Liver (tissue), 9 donors: ENCODE measurements around the gene KCNS3. TPM values are rescaled to one million over a fixed set of nuclear protein-coding genes. Genes with fewer than 3 reads are reported as not detected.

ENCODE experiments used
- DNase-seq: peaks from one replicate; pipeline ENCODE4 v3.0.0-alpha.2; 2017; ENCODE audit warnings: low spot score
- H3K27ac ChIP-seq, 2 donors: one replicate each; pipeline ENCODE4 v1.7.0; 2013; ENCODE audit warnings: inconsistent platforms in 2 of 2, low read length in 2 of 2, control low read depth in 1 of 2, low read depth in 1 of 2, mild to moderate bottlenecking in 1 of 2
- H3K27me3 ChIP-seq, 4 donors: one replicate each; pipeline versions ENCODE4 v1.6.1 to v1.7.0; 2013; ENCODE audit warnings: low read length in 3 of 4, inconsistent platforms in 1 of 4, mild to moderate bottlenecking in 1 of 4, moderate library complexity in 1 of 4; ENCODE audit not compliant: control insufficient read depth in 4 of 4, insufficient read depth in 4 of 4
- H3K36me3 ChIP-seq, 4 donors: one replicate each; pipeline versions ENCODE4 v1.6.1 to v1.7.0; 2013; ENCODE audit warnings: low read length in 3 of 4, mild to moderate bottlenecking in 3 of 4, low read depth in 1 of 4, moderate library complexity in 1 of 4; ENCODE audit not compliant: control insufficient read depth in 4 of 4, insufficient read depth in 3 of 4
- H3K4me1 ChIP-seq, 4 donors: one replicate each; pipeline versions ENCODE4 v1.6.1 to v1.7.0; 2013; ENCODE audit warnings: low read length in 3 of 4, mild to moderate bottlenecking in 3 of 4, moderate library complexity in 1 of 4; ENCODE audit not compliant: control insufficient read depth in 4 of 4, insufficient read depth in 4 of 4
- H3K4me3 ChIP-seq, 3 donors: one replicate each; pipeline versions ENCODE4 v1.6.1 to v1.7.0; 2013; ENCODE audit warnings: low read length in 3 of 3, control low read depth in 1 of 3, low read depth in 1 of 3, mild to moderate bottlenecking in 1 of 3
- H3K9ac ChIP-seq, 2 donors: one replicate each; pipeline ENCODE4 v1.7.0; 2013; ENCODE audit warnings: low read length in 2 of 2, mild to moderate bottlenecking in 2 of 2, moderate library complexity in 2 of 2, control low read depth in 1 of 2, low read depth in 1 of 2
- H3K9me3 ChIP-seq, 4 donors: one replicate each; pipeline versions ENCODE4 v1.6.1 to v1.7.0; 2013; ENCODE audit warnings: low read length in 3 of 4; ENCODE audit not compliant: control insufficient read depth in 4 of 4
- ATF3 ChIP-seq: IDR thresholded peaks from 2 replicates; pipeline ENCODE4 v1.6.1; 2016; ENCODE audit warnings: antibody characterized with exemption
- CTCF ChIP-seq: fragments of 150-350 bp; IDR thresholded peaks from 2 replicates; pipeline ENCODE4 v1.5.1; 2017; ENCODE audit warnings: improper control_type of control experiment, low read depth, low read length; ENCODE audit not compliant: missing input control
- EGR1 ChIP-seq, 2 donors: IDR thresholded peaks; 2 replicates each; pipeline ENCODE4 v1.6.1; 2016 to 2018; ENCODE audit warnings: antibody characterized with exemption in 2 of 2, low read depth in 2 of 2
- FOXA1 ChIP-seq: IDR thresholded peaks from 2 replicates; pipeline ENCODE4 v1.6.1; 2016; ENCODE audit warnings: antibody characterized with exemption
- FOXA2 ChIP-seq: IDR thresholded peaks from 2 replicates; pipeline ENCODE4 v1.6.1; 2016; ENCODE audit warnings: antibody characterized with exemption
- GABPA ChIP-seq, 2 donors: IDR thresholded peaks in 1 of 2; conservative IDR thresholded peaks in 1 of 2; 2 replicates each; pipeline ENCODE4 v1.6.1; 2016; ENCODE audit warnings: antibody characterized with exemption in 2 of 2, mild to moderate bottlenecking in 1 of 2, moderate library complexity in 1 of 2
- HNF4A ChIP-seq, 2 donors: conservative IDR thresholded peaks; 2 replicates each; pipeline ENCODE4 v1.6.1; 2016; ENCODE audit warnings: antibody characterized with exemption in 2 of 2, mild to moderate bottlenecking in 2 of 2
- HNF4G ChIP-seq: IDR thresholded peaks from 2 replicates; pipeline ENCODE4 v1.6.1; 2016; ENCODE audit warnings: antibody characterized with exemption
- JUND ChIP-seq, 2 donors: IDR thresholded peaks; 2 replicates each; pipeline ENCODE4 v1.6.1; 2016; ENCODE audit warnings: antibody characterized with exemption in 2 of 2
- MAX ChIP-seq: IDR thresholded peaks from 2 replicates; pipeline ENCODE4 v1.6.1; 2016; ENCODE audit warnings: antibody characterized with exemption
- NR2F2 ChIP-seq: IDR thresholded peaks from 2 replicates; pipeline ENCODE4 v1.6.1; 2016; ENCODE audit warnings: antibody characterized with exemption
- RAD21 ChIP-seq, 2 donors: IDR thresholded peaks; 2 replicates each; pipeline ENCODE4 v1.6.1; 2016; ENCODE audit warnings: antibody characterized with exemption in 2 of 2, mild to moderate bottlenecking in 2 of 2
- REST ChIP-seq: IDR thresholded peaks from 2 replicates; pipeline ENCODE4 v1.6.1; 2016; ENCODE audit warnings: antibody characterized with exemption, mild to moderate bottlenecking
- RXRA ChIP-seq, 2 donors: IDR thresholded peaks; 2 replicates each; pipeline ENCODE4 v1.6.1; 2017 to 2018; ENCODE audit warnings: antibody characterized with exemption in 2 of 2, mild to moderate bottlenecking in 1 of 2
- SP1 ChIP-seq: IDR thresholded peaks from 2 replicates; pipeline ENCODE4 v1.6.1; 2018; ENCODE audit warnings: antibody characterized with exemption, mild to moderate bottlenecking
- TAF1 ChIP-seq: conservative IDR thresholded peaks from 2 replicates; pipeline ENCODE4 v1.6.1; 2016; ENCODE audit warnings: antibody characterized with exemption, mild to moderate bottlenecking
- YY1 ChIP-seq: IDR thresholded peaks from 2 replicates; pipeline ENCODE4 v1.6.1; 2016; ENCODE audit warnings: antibody characterized with exemption, mild to moderate bottlenecking
- ZBTB33 ChIP-seq: IDR thresholded peaks from 2 replicates; pipeline ENCODE4 v1.6.1; 2016; ENCODE audit warnings: antibody characterized with exemption
- WGBS: extraction: QIAGEN DNeasy Blood & Tissue Kit; methylation state at CpG from one replicate; pipeline ENCODE4 v1.1.7; 2013; 5-methylcytosine and 5-hydroxymethylcytosine counted together
- polyA plus RNA-seq, 2 donors: library from polyadenylated mRNA; stranded (reverse) in 1 of 2; unstranded in 1 of 2; fragments of 200-250 nt in 1 of 2; fragments of >200 nt in 1 of 2; fragmentation: Nextera tagmentation in 1 of 2; extraction: Ambion mirVana in 1 of 2; gene quantifications; one replicate each; pipeline versions ENCODE4 v1.2.1 to v1.2.3, GENCODE V29; 2013 to 2015
- total RNA-seq, 2 donors: library from RNA; depleted of rRNA; stranded (reverse); fragments of >200 nt; gene quantifications; one replicate each; pipeline ENCODE4 v1.2.3, GENCODE V29; 2014
- donor health status: healthy.
- donor health status: healthy.
- donor health status: healthy.
- donor health status: healthy.
- donor health status: healthy.

The KCNS3 gene
- total and polyA plus RNA-seq, 4 donors = 0.56 to 2.8 (median 1.7) TPM

GRCh38 chr2:17857021-17857420 lies 21.4 kb upstream of the KCNS3 start:
- H3K4me1 ChIP-seq = no peaks in the 10 kb centered on the region
- H3K9ac ChIP-seq = no peak overlapping the region
- DNase-seq = no peak
- H3K27ac ChIP-seq = no peak overlapping the region
- no peaks in the 10 kb centered on the region for H3K36me3 ChIP-seq
- no peaks in the 10 kb centered on the region for H3K9me3 ChIP-seq
- no peaks in the 10 kb centered on the region for H3K27me3 ChIP-seq
- no peak overlapping the region for H3K4me3 ChIP-seq
- TF ChIP-seq YY1 (no peak), RXRA (IDR thresholded peaks at IDR 0.05) (no peak), EGR1 (IDR thresholded peaks at IDR 0.05; ENCODE audit: low read depth in 2 of 2) (no peak), HNF4G (no peak), JUND (IDR thresholded peaks at IDR 0.05) (no peak), MAX (no peak), FOXA2 (no peak), REST (no peak)
- WGBS = 50% methylated on average over 3 of the region's 3 CpGs

- no peak overlapping the region for H3K4me3 ChIP-seq
- H3K9me3 ChIP-seq = no peaks in the 10 kb centered on the region
- no peaks in the 10 kb centered on the region for H3K4me1 ChIP-seq
- H3K27me3 ChIP-seq = no peaks in the 10 kb centered on the region
- no peaks in the 10 kb centered on the region for H3K36me3 ChIP-seq
- TF ChIP-seq YY1 (no peak), RAD21 (IDR thresholded peaks at IDR 0.05) (no peak), HNF4A (conservative IDR thresholded peaks at IDR 0.05) (no peak)
- 81% methylated on average over 1 of the region's 1 CpG for WGBS
- no peak overlapping the region for H3K27ac ChIP-seq
- no peak overlapping the region for H3K9ac ChIP-seq
- DNase-seq = no peak
Observed at GRCh38 chr2:17858064-17858463, 20.4 kb upstream of the KCNS3 start.

GRCh38 chr2:17863539-17863938 lies 14.9 kb upstream of the KCNS3 start:
- no peak for DNase-seq
- H3K27ac ChIP-seq = no peak overlapping the region
- TF ChIP-seq GABPA (IDR thresholded peaks at IDR 0.05 in 1 of 2, conservative IDR thresholded peaks at IDR 0.05 in 1 of 2) = no peak
- no peak for TF ChIP-seq TAF1
- no peak for TF ChIP-seq MAX
- TF ChIP-seq CTCF = no peak
- TF ChIP-seq FOXA1 = no peak
- no peak for TF ChIP-seq SP1
- TF ChIP-seq RAD21 (IDR thresholded peaks at IDR 0.05) = no peak
- no peak for TF ChIP-seq FOXA2
- TF ChIP-seq EGR1 (IDR thresholded peaks at IDR 0.05; ENCODE audit: low read depth in 2 of 2) = no peak
- TF ChIP-seq ZBTB33 = no peak
- no peak for TF ChIP-seq NR2F2
- TF ChIP-seq JUND (IDR thresholded peaks at IDR 0.05) = no peak
- TF ChIP-seq ATF3 = no peak
- TF ChIP-seq RXRA (IDR thresholded peaks at IDR 0.05) = no peak
- no peak for TF ChIP-seq YY1
- no peak for TF ChIP-seq HNF4A (conservative IDR thresholded peaks at IDR 0.05)

More at GRCh38 chr2:17863539-17863938, 14.9 kb upstream of the KCNS3 start:
- Histone ChIP-seq H3K36me3 (no peaks in the 10 kb centered on the region), H3K9me3 (no peaks in the 10 kb centered on the region), H3K4me1 (no peaks in the 10 kb centered on the region), H3K9ac (no peak overlapping the region), H3K27me3 (no peaks in the 10 kb centered on the region), H3K4me3 (no peak overlapping the region)
- 62% methylated on average over 4 of the region's 4 CpGs for WGBS
